Spleen (tissue), 7 donors: Measurements from ENCODE around the gene MCCC1.
"Not testable (repeated sequence)": the region's sequence is repeated elsewhere in the genome, so short reads cannot be mapped to it uniquely, and the experiment has no call there.

Experiments
- CTCF ChIP-seq, 11 experiments: fragments of 200-600 bp in 7 of 11; fragments of 450-650 bp in 4 of 11; sonication (generic) in 4 of 11; IDR thresholded peaks in 8 of 11; conservative IDR thresholded peaks in 3 of 11; 1 replicate in 7 of 11; 2 replicates in 4 of 11; pipeline versions ENCODE4 v1.4.0 to v1.8.0; 2016 to 2021; ENCODE audit warnings: antibody characterized with exemption in 11 of 11, inconsistent platforms in 4 of 11, mild to moderate bottlenecking in 1 of 11
- POLR2A ChIP-seq, 3 donors: fragments of 450-650 bp; IDR thresholded peaks; one replicate each; pipeline ENCODE4 v1.5.1; 2017; ENCODE audit warnings: antibody characterized with exemption in 3 of 3, mild to moderate bottlenecking in 1 of 3
- POLR2AphosphoS5 ChIP-seq, 3 donors: sonication (generic); formaldehyde crosslinking; IDR thresholded peaks; one replicate each; pipeline ENCODE4 v1.5.1; 2017; ENCODE audit warnings: antibody characterized with exemption in 3 of 3
- donor health status: DM: no; HTN: no; CAD: no; lungs with moderate emphysema.
- donor health status: DM: no; HTN: no; CAD: no.
- donor health status: DM: no; HTN: no; CAD: no.

GRCh38 chr3:183109847-183110246, 10.6 kb upstream of the MCCC1 start:
- not testable (repeated sequence) for TF ChIP-seq CTCF (IDR thresholded peaks at IDR 0.05 in 8 of 11, conservative IDR thresholded peaks at IDR 0.05 in 3 of 11); POLR2A (IDR thresholded peaks at IDR 0.05); POLR2AphosphoS5 (IDR thresholded peaks at IDR 0.05)
